Astrocyte (in vitro differentiated cells and primary cell): Measurements from ENCODE around the gene ADGRF1. TPM values are rescaled to one million over a fixed set of nuclear protein-coding genes. Genes with fewer than 3 reads are reported as not detected.

Experiments
- DNase-seq: peaks from one replicate; pipeline ENCODE4 v3.0.0-alpha.2; 2010; ENCODE audit warnings: low read depth
- FAIRE-seq: peaks from 2 replicates; lab custom pipeline; 2011; peaks lifted over from hg19 to GRCh38; lab: Jason Lieb, UNC
- H2AFZ ChIP-seq: 2 replicates; pipeline ENCODE4 v1.6.0; 2012; ENCODE audit warnings: low read depth, low read length, inconsistent platforms
- H3K27ac ChIP-seq: 2 replicates; pipeline ENCODE4 v1.5.1; 2011; ENCODE audit warnings: low read depth, low read length, inconsistent platforms
- H3K27me3 ChIP-seq: 2 replicates; pipeline ENCODE4 v1.6.0; 2011; ENCODE audit warnings: low read length, inconsistent platforms; ENCODE audit not compliant: insufficient read depth
- H3K36me3 ChIP-seq: 2 replicates; pipeline ENCODE4 v1.5.1; 2011; ENCODE audit warnings: low read length, inconsistent platforms; ENCODE audit not compliant: insufficient read depth
- H3K4me1 ChIP-seq: 2 replicates; pipeline ENCODE4 v1.5.1; 2011; ENCODE audit warnings: low read length, inconsistent platforms; ENCODE audit not compliant: insufficient read depth
- H3K4me2 ChIP-seq: 2 replicates; pipeline ENCODE4 v1.6.0; 2012; ENCODE audit warnings: low read length, inconsistent platforms
- H3K4me3 ChIP-seq: 2 replicates; pipeline ENCODE4 v1.5.1; 2011; ENCODE audit warnings: low read depth, mild to moderate bottlenecking, low read length, inconsistent platforms; ENCODE audit not compliant: insufficient read depth
- H3K79me2 ChIP-seq: 2 replicates; pipeline ENCODE4 v1.6.0; 2012; ENCODE audit warnings: mild to moderate bottlenecking, low read length, inconsistent platforms; ENCODE audit not compliant: insufficient read depth
- H3K9ac ChIP-seq: 2 replicates; pipeline ENCODE4 v1.6.0; 2012; ENCODE audit warnings: mild to moderate bottlenecking, low read length, inconsistent platforms
- H3K9me3 ChIP-seq: 2 replicates; pipeline ENCODE4 v1.5.1; 2012; ENCODE audit warnings: low read depth, mild to moderate bottlenecking, low read length, inconsistent platforms; ENCODE audit not compliant: insufficient read depth
- H4K20me1 ChIP-seq: 2 replicates; pipeline ENCODE4 v1.6.0; 2012; ENCODE audit warnings: low read length, inconsistent platforms; ENCODE audit not compliant: insufficient read depth
- H3K27ac Mint-ChIP-seq: one replicate; pipeline ENCODE4 v1.8.0; 2021; ENCODE audit warnings: mild to moderate bottlenecking, mixed read lengths; ENCODE audit not compliant: unreplicated experiment
- H3K27me3 Mint-ChIP-seq: one replicate; pipeline ENCODE4 v1.8.0; 2021; ENCODE audit warnings: low read depth, mixed read lengths; ENCODE audit not compliant: unreplicated experiment
- H3K36me3 Mint-ChIP-seq: one replicate; pipeline ENCODE4 v1.8.0; 2021; ENCODE audit warnings: low read depth, mixed read lengths; ENCODE audit not compliant: unreplicated experiment
- H3K4me1 Mint-ChIP-seq: one replicate; pipeline ENCODE4 v1.8.0; 2021; ENCODE audit warnings: low read depth, mixed read lengths; ENCODE audit not compliant: unreplicated experiment
- H3K4me3 Mint-ChIP-seq: one replicate; pipeline ENCODE4 v1.8.0; 2021; ENCODE audit warnings: mild to moderate bottlenecking, moderate library complexity, mixed read lengths; ENCODE audit not compliant: unreplicated experiment
- H3K9me3 Mint-ChIP-seq: one replicate; pipeline ENCODE4 v1.8.0; 2021; ENCODE audit warnings: mild to moderate bottlenecking, mixed read lengths; ENCODE audit not compliant: unreplicated experiment
- EZH2 ChIP-seq: IDR thresholded peaks from 2 replicates; pipeline ENCODE4 v1.6.1; 2012; ENCODE audit warnings: mild to moderate bottlenecking, low read length, inconsistent platforms; ENCODE audit not compliant: insufficient read depth
- total RNA-seq: library from RNA; stranded (reverse); gene quantifications from 2 replicates; pipeline ENCODE4 v1.2.1, GENCODE V29; 2021
- TF ChIP-seq, protein P1 (sequence below): IDR thresholded peaks from 2 replicates; pipeline ENCODE4 v1.5.1; 2011; ENCODE audit warnings: low read depth, mild to moderate bottlenecking, inconsistent platforms, low read length, moderate library complexity; ENCODE audit not compliant: insufficient read depth

Gene ADGRF1
- total RNA-seq, 1 donor from 2014 or later: 0.25 TPM

DNA sequence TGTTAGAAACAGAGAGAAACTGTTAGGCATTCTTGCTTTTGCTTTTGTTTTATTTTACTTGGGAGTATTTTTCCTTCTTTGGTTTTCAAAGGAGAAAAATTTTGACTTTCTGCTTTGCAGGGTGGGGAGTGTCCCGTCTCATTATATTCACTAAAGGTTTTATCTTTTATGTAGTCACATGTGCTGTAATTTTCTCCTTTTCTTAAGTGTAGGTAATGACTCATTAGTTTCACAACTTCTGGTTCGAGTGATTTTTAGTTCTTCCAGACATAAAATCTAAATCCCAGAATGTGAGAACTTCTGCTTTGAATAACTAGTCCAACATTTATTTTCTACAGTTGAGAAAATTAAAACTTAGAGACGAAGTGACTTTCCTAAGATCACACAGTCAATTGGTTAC is 37.7 kb downstream of the ADGRF1 start:
- H3K9me3 Mint-ChIP-seq: no peaks in the 10 kb centered on the region
- FAIRE-seq: no peak
- H3K9ac ChIP-seq: no peak overlapping the region
- H3K4me3 ChIP-seq: no peak overlapping the region
- H3K36me3 ChIP-seq: no peaks in the 10 kb centered on the region
- H3K9me3 ChIP-seq: no peaks in the 10 kb centered on the region
- H3K4me1 Mint-ChIP-seq: peaks cover 31% of the 10 kb centered on the region
- no peaks in the 10 kb centered on the region for H4K20me1 ChIP-seq
- no peaks in the 10 kb centered on the region for H3K27me3 ChIP-seq
- no peak for TF ChIP-seq EZH2
- TF ChIP-seq, protein P1, sequence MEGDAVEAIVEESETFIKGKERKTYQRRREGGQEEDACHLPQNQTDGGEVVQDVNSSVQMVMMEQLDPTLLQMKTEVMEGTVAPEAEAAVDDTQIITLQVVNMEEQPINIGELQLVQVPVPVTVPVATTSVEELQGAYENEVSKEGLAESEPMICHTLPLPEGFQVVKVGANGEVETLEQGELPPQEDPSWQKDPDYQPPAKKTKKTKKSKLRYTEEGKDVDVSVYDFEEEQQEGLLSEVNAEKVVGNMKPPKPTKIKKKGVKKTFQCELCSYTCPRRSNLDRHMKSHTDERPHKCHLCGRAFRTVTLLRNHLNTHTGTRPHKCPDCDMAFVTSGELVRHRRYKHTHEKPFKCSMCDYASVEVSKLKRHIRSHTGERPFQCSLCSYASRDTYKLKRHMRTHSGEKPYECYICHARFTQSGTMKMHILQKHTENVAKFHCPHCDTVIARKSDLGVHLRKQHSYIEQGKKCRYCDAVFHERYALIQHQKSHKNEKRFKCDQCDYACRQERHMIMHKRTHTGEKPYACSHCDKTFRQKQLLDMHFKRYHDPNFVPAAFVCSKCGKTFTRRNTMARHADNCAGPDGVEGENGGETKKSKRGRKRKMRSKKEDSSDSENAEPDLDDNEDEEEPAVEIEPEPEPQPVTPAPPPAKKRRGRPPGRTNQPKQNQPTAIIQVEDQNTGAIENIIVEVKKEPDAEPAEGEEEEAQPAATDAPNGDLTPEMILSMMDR: no peak
- no peaks in the 10 kb centered on the region for H3K79me2 ChIP-seq
- H3K4me1 ChIP-seq: no peaks in the 10 kb centered on the region
- H3K36me3 Mint-ChIP-seq: no peaks in the 10 kb centered on the region
- H3K4me3 Mint-ChIP-seq: no peak overlapping the region
- no peak overlapping the region for H3K4me2 ChIP-seq
- H3K27me3 Mint-ChIP-seq: no peaks in the 10 kb centered on the region
- no peak overlapping the region for H3K27ac ChIP-seq
- no peak overlapping the region for H2AFZ ChIP-seq
- H3K27ac Mint-ChIP-seq: no peak overlapping the region
- peak; percentile 51 for DNase-seq

DNA sequence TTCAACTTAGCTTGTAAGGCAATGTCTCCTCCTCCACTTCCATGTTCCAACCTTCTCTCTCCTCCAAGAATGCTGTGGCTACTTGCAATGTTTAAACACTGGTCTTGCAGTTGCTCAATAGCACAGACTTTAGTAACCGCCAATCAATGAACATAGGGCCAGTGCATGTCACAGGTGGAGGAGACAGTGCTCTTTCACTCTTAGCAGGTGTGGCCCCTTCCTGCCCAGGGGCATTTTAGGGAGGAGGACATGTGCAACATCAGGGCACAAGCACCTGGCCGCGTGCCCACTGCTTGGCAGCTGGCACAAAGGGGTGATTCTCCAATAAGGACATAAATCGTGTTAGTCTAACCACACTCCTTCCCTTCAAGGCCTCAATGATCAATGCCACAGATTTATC is 41.3 kb downstream of the ADGRF1 start:
- H3K36me3 Mint-ChIP-seq: no peaks in the 10 kb centered on the region

DNA sequence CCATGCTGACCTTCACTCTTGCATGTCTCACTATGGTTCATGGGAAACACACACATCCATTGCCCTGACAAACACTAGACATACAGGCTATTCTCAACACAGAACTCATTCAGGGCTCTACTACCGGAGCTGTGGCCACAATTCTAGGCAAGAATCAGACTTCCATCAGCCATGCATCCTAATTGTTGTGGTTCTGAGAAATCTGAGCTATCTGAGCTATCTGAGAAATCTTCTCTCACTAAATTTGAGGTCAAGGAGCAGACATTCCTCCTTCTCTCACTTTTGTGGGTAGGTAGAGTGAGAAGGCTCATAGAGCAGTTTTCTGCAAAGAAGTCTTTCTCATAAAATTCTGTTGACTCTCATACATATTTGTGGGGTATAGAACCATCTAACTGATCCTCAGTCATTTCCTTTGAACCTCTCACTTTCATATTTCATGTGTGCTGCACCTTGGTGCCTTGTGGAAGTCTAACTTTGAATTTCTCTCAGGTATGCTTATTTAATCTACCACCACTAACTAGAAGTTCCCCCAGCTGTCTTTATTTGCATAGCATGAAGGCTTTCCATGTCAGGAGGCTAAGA is 43.6 kb downstream of the ADGRF1 start:
- Mint-ChIP-seq H3K4me1 (peaks cover 49% of the 10 kb centered on the region), H3K4me3 (peak overlapping the region; percentile 65), H3K9me3 (peaks cover 5% of the 10 kb centered on the region), H3K27ac (peak overlapping the region; percentile 87), H3K27me3 (no peaks in the 10 kb centered on the region), H3K36me3 (no peaks in the 10 kb centered on the region)
- H3K4me2 ChIP-seq: peak overlapping the region; percentile 4
- H4K20me1 ChIP-seq: no peaks in the 10 kb centered on the region
- H2AFZ ChIP-seq: peak overlapping the region; percentile 6
- no peak overlapping the region for H3K4me3 ChIP-seq
- no peaks in the 10 kb centered on the region for H3K9me3 ChIP-seq
- H3K4me1 ChIP-seq: peaks cover 19% of the 10 kb centered on the region
- no peaks in the 10 kb centered on the region for H3K79me2 ChIP-seq
- DNase-seq (peak; percentile 85), FAIRE-seq (no peak)
- no peaks in the 10 kb centered on the region for H3K36me3 ChIP-seq
- no peak overlapping the region for H3K27ac ChIP-seq
- TF ChIP-seq EZH2: no peak
- TF ChIP-seq, protein P1: no peak
- no peak overlapping the region for H3K9ac ChIP-seq
- H3K27me3 ChIP-seq: no peaks in the 10 kb centered on the region

More for the DNA sequence above, 41.3 kb downstream of the ADGRF1 start:
- H3K27me3 Mint-ChIP-seq: no peaks in the 10 kb centered on the region
- FAIRE-seq (no peak), DNase-seq (peak; percentile 42)
- H3K4me3 ChIP-seq: no peak overlapping the region
- H2AFZ ChIP-seq: no peak overlapping the region
- TF ChIP-seq, protein P1: no peak
- TF ChIP-seq EZH2: no peak
- no peaks in the 10 kb centered on the region for H4K20me1 ChIP-seq
- no peaks in the 10 kb centered on the region for H3K79me2 ChIP-seq
- H3K27ac ChIP-seq: no peak overlapping the region
- H3K4me1 Mint-ChIP-seq: peaks cover 45% of the 10 kb centered on the region
- H3K27ac Mint-ChIP-seq: no peak overlapping the region
- peaks cover 5% of the 10 kb centered on the region for H3K4me1 ChIP-seq
- no peak overlapping the region for H3K4me2 ChIP-seq
- H3K27me3 ChIP-seq: no peaks in the 10 kb centered on the region
- H3K9me3 Mint-ChIP-seq: peaks cover 1% of the 10 kb centered on the region
- no peak overlapping the region for H3K4me3 Mint-ChIP-seq
- no peaks in the 10 kb centered on the region for H3K9me3 ChIP-seq
- no peak overlapping the region for H3K9ac ChIP-seq
- H3K36me3 ChIP-seq: no peaks in the 10 kb centered on the region
